NCI-H460 (cell line): ENCODE results near the gene ARHGEF12. TPM values are rescaled to one million over a fixed set of nuclear protein-coding genes. Genes with fewer than 3 reads are reported as not detected.

ENCODE experiments used
- DNase-seq: peaks from one replicate; pipeline ENCODE4 v3.0.0-alpha.2; 2016; ENCODE audit warnings: low read depth; ENCODE audit errors: extremely low read depth
- total RNA-seq: library from RNA; depleted of rRNA; stranded (reverse); fragments of >200 nt; shearing (Covaris generic); gene quantifications from 2 replicates; pipeline ENCODE4 v1.2.3, GENCODE V29; 2014

ARHGEF12 gene
- total RNA-seq, 1 experiment from 2014 or later, result 34.6 TPM

- DNase-seq, result no peak
Measured at GRCh38 chr11:120316880-120317688, 19.1 kb upstream of the ARHGEF12 start.

- no peak for DNase-seq
Measured at GRCh38 chr11:120317689-120318480, 18.3 kb upstream of the ARHGEF12 start.

GRCh38 chr11:120318906-120319305 is 17.3 kb upstream of the ARHGEF12 start:
- no peak for DNase-seq

- DNase-seq, result no peak
Measured at GRCh38 chr11:120324932-120325810, 11.0 kb upstream of the ARHGEF12 start, which contains the start of gene TLCD5. TSS of gene TLCD5 (plus strand) at chr11:120325299. CDS start at chr11:120327442, 2,143 bp downstream.

- no peak for DNase-seq
Measured at GRCh38 chr11:120326228-120326627, 10.0 kb upstream of the ARHGEF12 start.

GRCh38 chr11:120326845-120327281 is 9.3 kb upstream of the ARHGEF12 start:
- DNase-seq, result no peak

GRCh38 chr11:120327311-120327710 is 8.9 kb upstream of the ARHGEF12 start:
- no peak for DNase-seq

- DNase-seq, result no peak
Measured at GRCh38 chr11:120329556-120329955, 6.7 kb upstream of the ARHGEF12 start.

GRCh38 chr11:120330045-120330444 is 6.2 kb upstream of the ARHGEF12 start:
- DNase-seq, result no peak

GRCh38 chr11:120331301-120331996 is 4.8 kb upstream of the ARHGEF12 start:
- peak; percentile 64 for DNase-seq

GRCh38 chr11:120332822-120333716 is 3.1 kb upstream of the ARHGEF12 start:
- no peak for DNase-seq

- DNase-seq, result no peak
Measured at GRCh38 chr11:120333801-120334200, 2.4 kb upstream of the ARHGEF12 start.

GRCh38 chr11:120334332-120334731 is 1.9 kb upstream of the ARHGEF12 start:
- no peak for DNase-seq

- peak; percentile 72 for DNase-seq
Measured at GRCh38 chr11:120334894-120335462, 1.2 kb upstream of the ARHGEF12 start.

GRCh38 chr11:120335556-120335907 is 681 bp upstream of the ARHGEF12 start:
- no peak for DNase-seq

GRCh38 chr11:120336641-120337354 is 585 bp downstream of the ARHGEF12 start:
- no peak for DNase-seq

GRCh38 chr11:120337355-120338106 is 1.3 kb downstream of the ARHGEF12 start:
- no peak for DNase-seq
